ENCODE measurements around the gene ALOX5. TPM values are rescaled to one million over a fixed set of nuclear protein-coding genes. Genes with fewer than 3 reads are reported as not detected.
"Not testable (repeated sequence)": the region's sequence is repeated elsewhere in the genome, so short reads cannot be mapped to it uniquely, and the experiment has no call there.

Gene ALOX5
- total RNA-seq, 1 donor from 2014 or later: 222 TPM

GRCh38 chr10:45476559-45476958 lies 102.5 kb downstream of the ALOX5 start:
- ATAC-seq: no peak
- Histone ChIP-seq H3K4me3 (no peak overlapping the region), H3K36me3 (no peaks in the 10 kb centered on the region), H3K4me1 (peaks cover 9% of the 10 kb centered on the region), H3K27ac (no peak overlapping the region), H3K27me3 (ENCODE audit: low read depth) (no peaks in the 10 kb centered on the region), H3K9me3 (peaks cover 12% of the 10 kb centered on the region)
- no peak for TF ChIP-seq CTCF (IDR thresholded peaks at IDR 0.05)
- intact Hi-C loops (cut with DNase I): no loop called here
- no peak for DNase-seq

DNA sequence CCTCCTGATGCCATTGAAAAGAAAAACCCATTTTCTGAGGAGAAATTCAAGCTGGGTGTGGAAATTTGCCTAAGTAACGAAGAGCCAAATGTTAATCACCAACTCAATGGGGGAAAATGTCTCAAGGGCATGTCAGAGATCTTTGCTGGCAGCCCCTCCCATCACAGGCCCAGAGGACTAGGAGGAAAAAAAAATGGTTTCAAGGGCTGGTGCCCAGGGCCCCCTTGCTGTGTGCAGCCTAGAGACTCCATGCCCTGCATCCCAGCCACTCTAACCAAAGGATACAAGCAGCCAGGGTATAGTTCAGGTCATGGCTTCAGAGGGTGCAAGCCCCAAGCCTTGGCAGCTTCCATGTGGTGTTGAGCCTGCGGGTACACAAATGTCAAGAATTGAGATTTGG lies 106.3 kb downstream of the ALOX5 start:
- H3K27ac ChIP-seq: no peak overlapping the region
- H3K9me3 ChIP-seq: peaks cover 12% of the 10 kb centered on the region
- DNase-seq (no peak), ATAC-seq (no peak)
- H3K27me3 ChIP-seq (ENCODE audit: low read depth): no peaks in the 10 kb centered on the region
- no peaks in the 10 kb centered on the region for H3K4me1 ChIP-seq
- intact Hi-C loops (cut with DNase I): no loop called here
- no peak overlapping the region for H3K4me3 ChIP-seq
- no peak for TF ChIP-seq CTCF (IDR thresholded peaks at IDR 0.05)
- peaks cover 8% of the 10 kb centered on the region for H3K36me3 ChIP-seq

GRCh38 chr10:45481100-45481499 lies 107.1 kb downstream of the ALOX5 start:
- intact Hi-C loops (cut with DNase I); DNase-seq; H3K4me3 ChIP-seq; H3K27me3 ChIP-seq (ENCODE audit: low read depth); H3K4me1 ChIP-seq; H3K36me3 ChIP-seq; ATAC-seq; H3K27ac ChIP-seq: not testable (repeated sequence)
- peaks cover 12% of the 10 kb centered on the region for H3K9me3 ChIP-seq

DNA sequence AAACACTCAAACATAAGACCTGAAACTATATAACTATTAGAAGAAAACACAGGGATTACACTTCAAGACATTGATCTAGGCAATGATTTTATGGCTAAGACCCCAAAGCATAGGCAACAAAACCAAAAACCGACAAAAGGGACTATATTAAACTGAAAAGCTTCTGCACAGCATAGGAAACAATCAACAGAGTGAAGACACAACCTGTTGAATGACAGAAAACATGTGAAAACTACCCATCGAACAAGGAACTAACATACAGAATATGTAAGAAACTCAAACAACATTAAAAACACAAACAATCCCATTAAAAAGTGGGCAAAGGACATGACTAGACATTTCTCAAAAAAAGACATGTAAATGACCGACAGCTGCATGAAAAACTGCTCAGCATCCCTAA lies 109.0 kb downstream of the ALOX5 start:
- Histone ChIP-seq H3K4me1 (no peaks in the 10 kb centered on the region), H3K27ac (no peak overlapping the region), H3K27me3 (ENCODE audit: low read depth) (no peaks in the 10 kb centered on the region), H3K4me3 (no peak overlapping the region), H3K36me3 (peaks cover 15% of the 10 kb centered on the region), H3K9me3 (no peaks in the 10 kb centered on the region)
- intact Hi-C loops (cut with DNase I): no loop called here
- no peak for ATAC-seq
- no peak for TF ChIP-seq CTCF (IDR thresholded peaks at IDR 0.05)
- DNase-seq: no peak

DNA sequence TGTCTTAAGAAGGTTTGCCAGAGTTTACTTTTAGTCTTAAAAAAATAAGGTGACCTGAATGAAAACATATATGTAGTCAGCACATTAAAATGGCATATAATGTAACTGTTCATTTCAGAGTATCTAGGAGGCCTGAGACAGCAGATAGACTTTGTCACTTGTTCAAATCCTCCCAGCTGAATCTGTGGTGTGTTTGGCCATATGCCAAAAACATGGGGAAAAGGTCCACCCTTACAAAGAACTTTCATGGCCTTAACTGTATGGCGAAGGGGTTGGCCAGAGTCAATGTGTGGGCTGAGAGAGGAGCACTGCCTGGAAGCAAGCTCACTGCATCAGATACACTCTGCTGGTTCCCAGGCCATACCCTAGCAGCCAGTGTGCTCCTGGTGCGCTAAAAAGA lies 113.7 kb downstream of the ALOX5 start:
- DNase-seq: no peak
- Histone ChIP-seq H3K27me3 (ENCODE audit: low read depth) (no peaks in the 10 kb centered on the region), H3K4me3 (no peak overlapping the region), H3K27ac (no peak overlapping the region), H3K4me1 (no peaks in the 10 kb centered on the region), H3K9me3 (no peaks in the 10 kb centered on the region), H3K36me3 (peaks cover 26% of the 10 kb centered on the region)
- ATAC-seq: no peak
- TF ChIP-seq CTCF (IDR thresholded peaks at IDR 0.05): no peak
- intact Hi-C loops (cut with DNase I): no loop called here

GRCh38 chr10:45488365-45488764 lies 114.3 kb downstream of the ALOX5 start:
- intact Hi-C loops (cut with DNase I): no loop called here
- no peaks in the 10 kb centered on the region for H3K9me3 ChIP-seq
- no peak for ATAC-seq

More at GRCh38 chr10:45488365-45488764, 114.3 kb downstream of the ALOX5 start:
- DNase-seq: no peak
- Histone ChIP-seq H3K36me3 (peaks cover 26% of the 10 kb centered on the region), H3K27me3 (ENCODE audit: low read depth) (no peaks in the 10 kb centered on the region), H3K4me1 (no peaks in the 10 kb centered on the region), H3K27ac (no peak overlapping the region), H3K4me3 (no peak overlapping the region)
- TF ChIP-seq CTCF (IDR thresholded peaks at IDR 0.05): no peak
